Coronary artery (tissue), 2 donors: Measurements from ENCODE around the gene C1R.

ENCODE experiments used
- DNase-seq: peaks from one replicate; pipeline ENCODE4 v3.0.0-alpha.2; 2017; ENCODE audit warnings: low spot score
- H3K27ac ChIP-seq, 2 donors: fragments of 200-600 bp; sonication (generic); one replicate each; pipeline ENCODE4 v1.5.1; 2016 to 2019
- H3K4me3 ChIP-seq: fragments of 200-600 bp; sonication (generic); 2 replicates; pipeline ENCODE4 v1.5.1; 2016; ENCODE audit warnings: mild to moderate bottlenecking, moderate library complexity
- CTCF ChIP-seq: fragments of 200-600 bp; sonication (generic); IDR thresholded peaks from one replicate; pipeline ENCODE4 v1.5.1; 2019; ENCODE audit warnings: antibody characterized with exemption

C1R gene

GRCh38 chr12:7127916-7128626 is 35.8 kb upstream of the C1R start:
- Histone ChIP-seq H3K4me3 (peak overlapping the region; percentile 2), H3K27ac (no peak overlapping the region)
- no peak for DNase-seq
- TF ChIP-seq CTCF = no peak

- DNase-seq = no peak
- Histone ChIP-seq H3K4me3 (no peak overlapping the region), H3K27ac (no peak overlapping the region)
- no peak for TF ChIP-seq CTCF
These were observed 33.5 kb upstream of the C1R start for GRCh38 chr12:7125632-7126227.

- no peak for DNase-seq
- no peak overlapping the region for H3K4me3 ChIP-seq
- no peak for TF ChIP-seq CTCF
- peak overlapping the region in 1 of 2 donors; percentile 32 for H3K27ac ChIP-seq
These were observed 31.7 kb upstream of the C1R start for GRCh38 chr12:7123806-7124522.

GRCh38 chr12:7122811-7123769 is 30.8 kb upstream of the C1R start:
- no peak for DNase-seq
- TF ChIP-seq CTCF = no peak
- H3K27ac ChIP-seq = peak overlapping the region in 1 of 2 donors; percentile 17

GRCh38 chr12:7121324-7121723 is 29.1 kb upstream of the C1R start:
- no peak for DNase-seq
- TF ChIP-seq CTCF = no peak
- Histone ChIP-seq H3K4me3 (no peak overlapping the region), H3K27ac (no peak overlapping the region)

More at GRCh38 chr12:7122811-7123769, 30.8 kb upstream of the C1R start:
- H3K4me3 ChIP-seq = no peak overlapping the region

GRCh38 chr12:7120166-7120565 is 27.9 kb upstream of the C1R start:
- Histone ChIP-seq H3K27ac (no peak overlapping the region), H3K4me3 (no peak overlapping the region)
- no peak for DNase-seq
- no peak for TF ChIP-seq CTCF
